WERI-Rb-1 (cell line): ENCODE measurements around the gene GRID2IP.

Experiments
- DNase-seq: peaks from one replicate; pipeline ENCODE4 v3.0.0-alpha.2; 2020
- H3K27ac ChIP-seq: fragments of 250-450 bp; sonication (Bioruptor Pico); 2 replicates; pipeline ENCODE4 v1.5.1; 2020; ENCODE audit warnings: mild to moderate bottlenecking, moderate library complexity
- H3K27me3 ChIP-seq: fragments of 250-450 bp; sonication (Bioruptor Pico); 2 replicates; pipeline ENCODE4 v1.5.1; 2021; ENCODE audit warnings: mild to moderate bottlenecking, low read depth, moderate library complexity; ENCODE audit not compliant: insufficient read depth, severe bottlenecking
- H3K36me3 ChIP-seq: fragments of 250-450 bp; sonication (Bioruptor Pico); 2 replicates; pipeline ENCODE4 v1.5.1; 2020; ENCODE audit warnings: mild to moderate bottlenecking, moderate library complexity
- H3K4me3 ChIP-seq: 2 replicates; pipeline ENCODE4 v1.5.1; 2011; ENCODE audit warnings: low read depth, mild to moderate bottlenecking, control low read depth, low read length
- H3K9me3 ChIP-seq: fragments of 250-450 bp; sonication (Bioruptor Pico); 2 replicates; pipeline ENCODE4 v1.5.1; 2021; ENCODE audit warnings: mild to moderate bottlenecking, moderate library complexity; ENCODE audit not compliant: severe bottlenecking
- TF ChIP-seq, protein P1 (sequence below): IDR thresholded peaks from 2 replicates; pipeline ENCODE4 v1.5.1; 2011; ENCODE audit warnings: low read depth, mild to moderate bottlenecking, control low read depth, inconsistent platforms, low read length

GRID2IP gene

GRCh38 chr7:6482743-6483119 is 68.5 kb downstream of the GRID2IP start:
- peak overlapping the region; percentile 79 for H3K4me3 ChIP-seq
- DNase-seq: no peak
- H3K27me3 ChIP-seq: no peaks in the 10 kb centered on the region
- H3K27ac ChIP-seq: peak overlapping the region; percentile 78
- TF ChIP-seq, protein P1, sequence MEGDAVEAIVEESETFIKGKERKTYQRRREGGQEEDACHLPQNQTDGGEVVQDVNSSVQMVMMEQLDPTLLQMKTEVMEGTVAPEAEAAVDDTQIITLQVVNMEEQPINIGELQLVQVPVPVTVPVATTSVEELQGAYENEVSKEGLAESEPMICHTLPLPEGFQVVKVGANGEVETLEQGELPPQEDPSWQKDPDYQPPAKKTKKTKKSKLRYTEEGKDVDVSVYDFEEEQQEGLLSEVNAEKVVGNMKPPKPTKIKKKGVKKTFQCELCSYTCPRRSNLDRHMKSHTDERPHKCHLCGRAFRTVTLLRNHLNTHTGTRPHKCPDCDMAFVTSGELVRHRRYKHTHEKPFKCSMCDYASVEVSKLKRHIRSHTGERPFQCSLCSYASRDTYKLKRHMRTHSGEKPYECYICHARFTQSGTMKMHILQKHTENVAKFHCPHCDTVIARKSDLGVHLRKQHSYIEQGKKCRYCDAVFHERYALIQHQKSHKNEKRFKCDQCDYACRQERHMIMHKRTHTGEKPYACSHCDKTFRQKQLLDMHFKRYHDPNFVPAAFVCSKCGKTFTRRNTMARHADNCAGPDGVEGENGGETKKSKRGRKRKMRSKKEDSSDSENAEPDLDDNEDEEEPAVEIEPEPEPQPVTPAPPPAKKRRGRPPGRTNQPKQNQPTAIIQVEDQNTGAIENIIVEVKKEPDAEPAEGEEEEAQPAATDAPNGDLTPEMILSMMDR: no peak
- H3K36me3 ChIP-seq: peaks cover 41% of the 10 kb centered on the region
- peaks cover 8% of the 10 kb centered on the region for H3K9me3 ChIP-seq

DNA sequence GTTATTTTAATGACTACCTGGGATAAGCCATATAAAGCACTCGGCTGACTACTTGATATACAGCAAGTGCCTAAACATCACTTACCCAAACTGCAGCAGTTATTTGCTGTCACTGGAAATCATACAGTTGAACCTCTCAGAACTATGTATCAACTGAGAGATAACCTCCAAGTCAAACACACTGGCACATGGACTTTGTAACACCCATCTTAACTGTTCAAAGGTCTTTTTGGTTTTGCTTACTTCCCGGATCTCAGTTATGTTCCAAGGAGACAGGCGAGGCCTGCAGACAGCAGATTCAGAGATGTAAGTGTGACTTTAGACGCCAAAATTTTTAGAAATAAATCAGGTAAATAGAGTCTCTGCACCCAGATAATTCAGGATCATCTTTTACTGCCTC is 69.0 kb downstream of the GRID2IP start:
- peaks cover 8% of the 10 kb centered on the region for H3K9me3 ChIP-seq
- TF ChIP-seq, protein P1: no peak
- no peak for DNase-seq
- H3K27me3 ChIP-seq: no peaks in the 10 kb centered on the region
- H3K27ac ChIP-seq: no peak overlapping the region
- no peak overlapping the region for H3K4me3 ChIP-seq
- peaks cover 41% of the 10 kb centered on the region for H3K36me3 ChIP-seq

DNA sequence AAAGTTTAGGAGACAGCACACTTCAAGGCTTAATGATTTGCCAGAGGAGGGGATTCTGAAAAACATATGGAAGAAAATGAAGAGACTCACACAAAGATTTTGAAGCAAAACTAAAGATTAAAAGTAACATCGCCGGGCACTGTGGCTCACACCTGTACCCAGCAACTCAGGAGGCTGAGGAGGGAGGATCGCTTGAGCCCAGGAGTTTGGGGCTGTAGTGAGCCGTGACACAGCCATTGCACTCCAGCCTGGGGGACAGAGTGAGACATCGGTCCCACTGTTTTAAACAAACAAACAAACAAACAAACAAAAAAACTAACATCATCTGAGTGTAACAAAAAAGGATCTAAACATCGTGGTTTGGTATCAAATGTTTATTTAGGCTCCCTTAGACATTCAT is 69.8 kb downstream of the GRID2IP start:
- no peak overlapping the region for H3K4me3 ChIP-seq
- DNase-seq: no peak
- H3K9me3 ChIP-seq: peaks cover 5% of the 10 kb centered on the region
- H3K27me3 ChIP-seq: no peaks in the 10 kb centered on the region
- H3K36me3 ChIP-seq: peaks cover 41% of the 10 kb centered on the region
- H3K27ac ChIP-seq: no peak overlapping the region
- TF ChIP-seq, protein P1: no peak

DNA sequence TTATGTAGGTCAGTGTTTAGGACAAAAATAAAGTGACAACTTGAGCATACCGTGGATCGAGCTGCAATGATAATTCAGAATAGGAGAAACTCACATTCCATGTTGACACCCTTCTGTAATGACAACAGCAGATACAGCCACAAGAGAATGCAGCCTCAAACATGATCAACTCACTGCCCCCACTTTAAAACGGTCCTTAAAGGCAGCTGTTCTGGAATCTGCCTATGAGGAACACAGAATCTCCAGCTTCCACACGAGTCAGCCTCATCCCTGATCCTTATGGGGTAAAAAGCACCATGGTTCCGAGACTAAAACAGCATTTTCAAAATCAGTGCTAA is 71.0 kb downstream of the GRID2IP start:
- H3K4me3 ChIP-seq: no peak overlapping the region

GRCh38 chr7:6479067-6479466 is 72.2 kb downstream of the GRID2IP start:
- H3K4me3 ChIP-seq: no peak overlapping the region
- peaks cover 47% of the 10 kb centered on the region for H3K36me3 ChIP-seq
- no peaks in the 10 kb centered on the region for H3K9me3 ChIP-seq
- no peaks in the 10 kb centered on the region for H3K27me3 ChIP-seq
- no peak for DNase-seq
- H3K27ac ChIP-seq: no peak overlapping the region
- TF ChIP-seq, protein P1: no peak

More for the DNA sequence above, 71.0 kb downstream of the GRID2IP start:
- Histone ChIP-seq H3K27ac (no peak overlapping the region), H3K36me3 (peaks cover 41% of the 10 kb centered on the region), H3K27me3 (no peaks in the 10 kb centered on the region), H3K9me3 (peaks cover 3% of the 10 kb centered on the region)
- TF ChIP-seq, protein P1: no peak
- DNase-seq: no peak

- Histone ChIP-seq H3K36me3 (peaks cover 51% of the 10 kb centered on the region), H3K4me3 (no peak overlapping the region), H3K27me3 (no peaks in the 10 kb centered on the region), H3K9me3 (no peaks in the 10 kb centered on the region), H3K27ac (no peak overlapping the region)
- no peak for DNase-seq
- TF ChIP-seq, protein P1: no peak
Measured at GRCh38 chr7:6478186-6478585, 73.1 kb downstream of the GRID2IP start.
